GM19397 (cell line): ENCODE results near the gene OR52E1.

Experiments used
- ATAC-seq: cut with Tn5 transposase; IDR thresholded peaks from one replicate; pipeline ENCODE4 v1.9.1; 2021; ENCODE audit warnings: mild to moderate bottlenecking, moderate library complexity; ENCODE audit not compliant: unreplicated experiment

The OR52E1 gene

GRCh38 chr11:5107285-5107684 lies 37.9 kb downstream of the OR52E1 start:
- ATAC-seq, result no peak

GRCh38 chr11:5115339-5115738 lies 46.0 kb downstream of the OR52E1 start:
- ATAC-seq, result no peak

GRCh38 chr11:5117588-5117987 lies 48.2 kb downstream of the OR52E1 start:
- no peak for ATAC-seq

GRCh38 chr11:5118893-5119292 lies 49.5 kb downstream of the OR52E1 start:
- ATAC-seq, result no peak
